ENCODE measurements around the gene BCL11A. TPM values are rescaled to one million over a fixed set of nuclear protein-coding genes. Genes with fewer than 3 reads are reported as not detected.
"Not testable (repeated sequence)": the region's sequence is repeated elsewhere in the genome, so short reads cannot be mapped to it uniquely, and the experiment has no call there.

BCL11A gene
- total RNA-seq, 3 donors from 2014 or later: 0.64 to 13.5 (median 6.2) TPM

DNA sequence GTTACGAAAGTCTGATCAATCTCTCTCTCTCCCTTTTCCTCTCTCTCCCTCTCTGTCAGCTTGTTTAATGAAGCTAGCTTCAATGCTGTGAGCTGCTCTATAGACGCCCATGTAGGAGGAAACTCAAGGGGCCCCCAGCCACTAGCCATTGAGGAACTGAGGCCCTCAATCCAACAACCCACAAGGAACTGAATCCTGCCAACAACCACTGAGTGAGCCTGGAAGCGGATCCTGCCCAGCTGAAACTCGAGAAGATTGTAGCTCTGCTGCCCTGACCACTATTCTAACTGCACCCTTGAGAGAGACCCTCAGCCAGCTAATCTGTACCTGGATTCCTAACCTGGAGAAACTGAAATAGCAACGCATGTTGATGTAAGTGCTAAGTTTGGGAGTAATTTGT is 129.2 kb downstream of the BCL11A start:
- H3K4me3 ChIP-seq: no peak overlapping the region
- no peak overlapping the region for H3K27ac ChIP-seq
- intact Hi-C loops (cut with DNase I; ENCODE audit: low total_unique reads): no loop called here
- no peaks in the 10 kb centered on the region for H3K27me3 ChIP-seq
- H3K9me3 ChIP-seq: no peaks in the 10 kb centered on the region
- H3K4me1 ChIP-seq: no peaks in the 10 kb centered on the region
- TF ChIP-seq POLR2AphosphoS5 (IDR thresholded peaks at IDR 0.05) (no peak), POLR2A (IDR thresholded peaks at IDR 0.05) (no peak), CTCF (IDR thresholded peaks at IDR 0.05) (no peak)
- no peak for DNase-seq (ENCODE audit: low spot score in 2 of 2)
- no peaks in the 10 kb centered on the region for H3K36me3 ChIP-seq

DNA sequence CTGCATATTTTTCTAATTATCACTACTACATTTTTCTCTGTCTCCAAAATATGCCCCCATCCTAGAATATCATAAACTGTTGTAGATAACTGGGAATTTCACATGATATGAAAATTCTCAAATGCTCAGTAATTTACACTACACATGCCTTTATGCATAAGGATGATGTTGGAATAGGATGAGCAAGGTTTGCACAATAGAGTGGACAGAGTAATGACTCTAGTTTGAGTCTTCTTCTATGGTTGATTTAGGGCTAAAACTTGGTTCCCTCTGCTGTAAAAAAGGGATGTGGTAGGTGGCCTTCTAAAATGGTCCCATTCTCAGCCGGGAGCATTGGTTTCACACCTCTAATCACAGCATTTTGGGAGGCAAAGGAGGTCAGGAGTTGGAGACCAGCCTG is 129.9 kb downstream of the BCL11A start:
- Histone ChIP-seq H3K27me3 (no peaks in the 10 kb centered on the region), H3K9me3 (no peaks in the 10 kb centered on the region), H3K4me3 (no peak overlapping the region), H3K27ac (no peak overlapping the region), H3K36me3 (no peaks in the 10 kb centered on the region), H3K4me1 (no peaks in the 10 kb centered on the region)
- DNase-seq (ENCODE audit: low spot score in 2 of 2): no peak
- intact Hi-C loops (cut with DNase I; ENCODE audit: low total_unique reads): no loop called here
- no peak for TF ChIP-seq POLR2AphosphoS5 (IDR thresholded peaks at IDR 0.05)
- no peak for TF ChIP-seq CTCF (IDR thresholded peaks at IDR 0.05)
- no peak for TF ChIP-seq POLR2A (IDR thresholded peaks at IDR 0.05)

GRCh38 chr2:60422826-60423483 is 130.5 kb downstream of the BCL11A start:
- intact Hi-C loops (cut with DNase I; ENCODE audit: low total_unique reads): no loop called here
- Histone ChIP-seq H3K27me3 (no peaks in the 10 kb centered on the region), H3K4me1 (no peaks in the 10 kb centered on the region), H3K36me3 (no peaks in the 10 kb centered on the region), H3K27ac (no peak overlapping the region), H3K9me3 (no peaks in the 10 kb centered on the region), H3K4me3 (no peak overlapping the region)
- TF ChIP-seq POLR2AphosphoS5 (IDR thresholded peaks at IDR 0.05) (no peak), CTCF (IDR thresholded peaks at IDR 0.05) (no peak), POLR2A (IDR thresholded peaks at IDR 0.05) (no peak)
- DNase-seq (ENCODE audit: low spot score in 2 of 2): no peak

GRCh38 chr2:60417210-60417609 is 136.2 kb downstream of the BCL11A start:
- H3K36me3 ChIP-seq; H3K4me1 ChIP-seq; intact Hi-C loops (cut with DNase I; ENCODE audit: low total_unique reads); H3K9me3 ChIP-seq; H3K27me3 ChIP-seq; H3K4me3 ChIP-seq; H3K27ac ChIP-seq; DNase-seq (ENCODE audit: low spot score in 2 of 2): not testable (repeated sequence)

GRCh38 chr2:60416221-60417008 is 137.0 kb downstream of the BCL11A start:
- Histone ChIP-seq H3K9me3 (no peaks in the 10 kb centered on the region), H3K36me3 (no peaks in the 10 kb centered on the region)
- TF ChIP-seq CTCF (IDR thresholded peaks at IDR 0.05) (no peak), POLR2A (IDR thresholded peaks at IDR 0.05) (no peak), POLR2AphosphoS5 (IDR thresholded peaks at IDR 0.05) (peak in 1 of 3 donors; percentile 26)

More at GRCh38 chr2:60416221-60417008, 137.0 kb downstream of the BCL11A start:
- peak in 1 of 2 donors; percentile 39 for DNase-seq (ENCODE audit: low spot score in 2 of 2)
- Histone ChIP-seq H3K27ac (no peak overlapping the region), H3K27me3 (no peaks in the 10 kb centered on the region), H3K4me1 (no peaks in the 10 kb centered on the region), H3K4me3 (no peak overlapping the region)
- intact Hi-C loops (cut with DNase I; ENCODE audit: low total_unique reads): no loop called here
